Activated T-helper 1 cell treated with Interleukin-2 at 50 U/mL for 16 hours (primary cell): ENCODE measurements around the gene NDUFB7.
A peak's percentile ranks its signal among the peaks of the same experiment; 100 is the strongest.
"Not testable (repeated sequence)": the region's sequence is repeated elsewhere in the genome, so short reads cannot be mapped to it uniquely, and the experiment has no call there.

Experiments used
- DNase-seq: peaks from one replicate; pipeline ENCODE4 v3.0.0-alpha.2; 2020; ENCODE audit warnings: low read depth

NDUFB7 gene

DNA sequence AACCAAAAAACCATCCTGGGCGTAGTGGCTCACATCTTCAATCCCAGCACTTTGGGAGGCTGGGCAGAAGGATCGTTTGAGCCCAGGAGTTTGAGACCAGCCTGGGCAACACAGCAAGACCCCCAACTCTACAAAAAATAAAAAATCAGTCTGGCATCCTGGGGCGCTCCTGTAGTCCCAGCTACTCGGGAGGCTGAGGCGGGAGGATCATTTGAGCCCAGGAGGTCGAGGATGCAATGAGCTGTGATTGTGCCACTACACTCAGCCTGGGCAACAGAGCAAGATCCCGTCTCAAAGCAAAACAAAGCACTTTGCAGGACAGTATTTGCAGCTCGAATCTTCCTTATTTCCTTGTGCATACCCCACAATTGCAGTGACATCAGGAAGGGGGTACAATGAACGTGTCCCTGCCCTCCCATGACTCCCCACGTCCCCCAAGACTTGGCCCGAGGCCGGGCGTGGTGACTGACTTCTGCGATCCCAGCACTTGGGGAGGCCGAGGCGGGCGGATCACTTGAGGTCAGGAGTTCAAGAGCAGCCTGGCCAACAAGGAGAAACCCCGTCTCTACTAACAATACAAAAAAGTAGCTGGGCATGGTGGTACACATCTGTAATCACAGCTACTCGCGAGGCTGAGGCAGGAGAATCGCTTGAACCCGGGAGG lies 870 bp downstream of the NDUFB7 start:
- DNase-seq = no peak

DNA sequence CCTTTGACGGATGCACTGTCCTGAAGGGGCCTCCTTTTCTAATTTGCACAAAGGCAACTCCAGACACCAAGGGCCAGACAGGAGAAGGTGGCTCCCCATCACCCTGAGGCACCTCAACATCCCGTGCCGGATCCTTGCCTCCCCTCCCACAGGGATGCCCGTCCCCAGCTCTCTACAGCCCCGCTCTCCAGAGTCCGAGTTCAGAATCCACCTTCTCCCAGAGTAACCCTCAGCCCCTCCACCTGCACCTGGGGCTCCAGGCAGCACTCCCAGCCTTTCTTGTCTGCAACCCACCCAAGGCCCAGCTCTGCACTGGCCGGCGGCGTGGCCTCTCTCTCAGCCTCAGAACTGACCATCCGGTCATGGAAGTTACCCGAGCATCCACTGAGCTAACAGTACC lies 4.8 kb downstream of the NDUFB7 start:
- no peak for DNase-seq

DNA sequence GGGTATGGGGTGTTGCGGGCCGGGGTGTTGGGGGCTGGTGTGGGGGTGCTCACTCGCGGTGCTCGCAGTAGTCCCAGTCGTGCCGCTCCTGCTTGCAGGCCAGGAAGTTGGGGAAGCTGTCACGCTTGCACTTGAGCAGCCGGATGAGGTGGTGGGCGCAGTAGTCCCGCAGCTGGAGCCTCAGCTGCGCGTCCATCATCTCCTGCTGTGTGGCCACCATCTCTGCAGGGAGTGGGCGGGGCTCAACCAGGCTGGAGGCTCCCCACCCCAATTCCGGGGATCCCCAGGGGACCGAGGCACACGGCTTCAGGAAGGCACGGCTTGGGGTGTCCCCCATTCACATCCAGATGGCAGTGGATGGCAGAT lies 5.2 kb downstream of the NDUFB7 start:
- no peak for DNase-seq

DNA sequence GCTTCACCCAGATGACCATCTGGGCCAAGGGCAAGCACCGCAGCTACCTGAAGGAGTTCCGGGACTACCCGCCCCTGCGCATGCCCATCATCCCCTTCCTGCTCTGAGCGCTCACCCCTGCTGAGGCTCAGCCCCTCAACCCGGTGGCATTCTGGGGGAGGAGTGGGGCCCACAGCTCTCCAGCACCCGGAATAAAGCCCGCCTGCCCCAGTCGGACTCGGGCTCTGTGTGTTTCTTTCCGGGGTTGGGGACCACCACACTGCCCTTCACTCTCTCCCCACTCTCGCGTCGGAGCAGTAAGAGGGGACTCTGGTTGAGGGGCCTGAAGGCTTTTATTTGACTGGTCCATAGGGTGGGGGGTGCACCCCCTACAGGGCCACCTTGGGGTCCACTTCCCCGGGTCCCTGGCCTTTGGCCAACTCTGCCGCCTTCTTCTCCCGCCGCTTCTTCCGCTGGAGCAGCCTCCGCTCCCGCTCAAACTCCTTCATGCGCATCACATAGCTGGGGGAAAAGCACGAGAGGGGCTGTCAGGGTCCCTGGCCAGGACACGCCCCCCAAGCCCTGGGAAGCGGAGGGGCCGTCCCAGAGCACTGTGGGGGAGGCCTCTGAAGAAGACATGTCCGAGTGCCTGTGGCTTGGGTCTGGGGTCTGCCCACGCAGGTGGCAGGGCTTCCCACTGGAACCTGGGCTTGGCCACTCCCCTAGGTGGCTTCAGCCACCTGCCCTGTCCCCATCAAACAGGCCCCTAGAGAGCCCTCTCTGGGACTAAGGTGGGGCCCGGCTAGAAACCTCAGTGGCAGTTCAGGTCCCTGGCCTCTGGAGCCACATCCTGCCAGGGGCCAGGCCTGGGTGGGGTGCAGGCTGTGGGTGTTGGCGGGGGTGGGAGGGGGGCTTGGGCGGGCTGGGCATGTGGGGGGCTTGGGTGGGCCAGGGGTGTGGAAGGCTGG lies 5.8 kb downstream of the NDUFB7 start:
- no peak for DNase-seq

DNA sequence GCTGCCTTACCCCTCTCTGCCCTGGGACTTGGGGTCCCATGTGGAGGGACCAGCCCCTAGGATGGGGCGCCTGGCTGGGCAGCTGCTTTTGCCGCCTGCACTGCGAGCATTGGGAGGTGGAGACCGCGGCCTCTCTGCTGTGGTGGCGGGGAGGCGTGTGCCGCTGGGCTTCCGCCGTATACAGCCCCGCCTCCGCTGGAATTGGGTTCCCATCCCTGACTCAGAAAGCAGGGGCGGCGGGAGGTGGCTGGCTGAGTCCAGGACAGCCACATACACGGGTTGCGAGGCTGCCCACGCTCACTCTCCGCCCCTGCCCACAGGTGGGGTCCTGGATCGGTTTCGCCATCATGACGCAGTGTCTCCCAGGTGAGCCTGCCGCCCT lies 6.6 kb downstream of the NDUFB7 start:
- DNase-seq = no peak

DNA sequence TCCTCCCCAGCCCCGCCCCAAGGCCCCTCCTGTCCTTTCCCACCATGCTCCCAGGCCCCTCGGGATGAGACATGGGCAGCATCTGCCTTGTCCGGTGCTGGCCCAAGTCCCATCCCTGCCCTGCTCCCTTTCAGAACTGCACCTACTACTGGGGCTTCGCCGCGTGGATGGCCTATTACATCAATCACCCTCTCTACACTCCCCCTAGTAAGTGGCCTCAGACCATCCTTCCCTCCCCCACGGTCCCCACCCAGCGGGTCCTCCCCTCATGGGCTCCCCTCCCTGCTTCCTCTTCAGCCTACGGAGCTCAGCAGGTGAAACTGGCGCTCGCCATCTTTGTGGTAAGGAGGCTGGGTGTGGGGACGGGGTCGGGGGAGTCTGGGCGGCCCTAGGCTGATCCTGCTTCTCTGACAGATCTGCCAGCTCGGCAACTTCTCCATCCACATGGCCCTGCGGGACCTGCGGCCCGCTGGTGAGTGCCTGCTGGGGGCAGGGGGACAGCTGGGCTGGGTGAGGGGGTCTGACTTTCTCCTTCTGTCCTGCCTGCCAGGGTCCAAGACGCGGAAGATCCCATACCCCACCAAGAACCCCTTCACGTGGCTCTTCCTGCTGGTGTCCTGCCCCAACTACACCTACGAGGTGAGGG lies 7.1 kb downstream of the NDUFB7 start:
- DNase-seq = not testable (repeated sequence)

DNA sequence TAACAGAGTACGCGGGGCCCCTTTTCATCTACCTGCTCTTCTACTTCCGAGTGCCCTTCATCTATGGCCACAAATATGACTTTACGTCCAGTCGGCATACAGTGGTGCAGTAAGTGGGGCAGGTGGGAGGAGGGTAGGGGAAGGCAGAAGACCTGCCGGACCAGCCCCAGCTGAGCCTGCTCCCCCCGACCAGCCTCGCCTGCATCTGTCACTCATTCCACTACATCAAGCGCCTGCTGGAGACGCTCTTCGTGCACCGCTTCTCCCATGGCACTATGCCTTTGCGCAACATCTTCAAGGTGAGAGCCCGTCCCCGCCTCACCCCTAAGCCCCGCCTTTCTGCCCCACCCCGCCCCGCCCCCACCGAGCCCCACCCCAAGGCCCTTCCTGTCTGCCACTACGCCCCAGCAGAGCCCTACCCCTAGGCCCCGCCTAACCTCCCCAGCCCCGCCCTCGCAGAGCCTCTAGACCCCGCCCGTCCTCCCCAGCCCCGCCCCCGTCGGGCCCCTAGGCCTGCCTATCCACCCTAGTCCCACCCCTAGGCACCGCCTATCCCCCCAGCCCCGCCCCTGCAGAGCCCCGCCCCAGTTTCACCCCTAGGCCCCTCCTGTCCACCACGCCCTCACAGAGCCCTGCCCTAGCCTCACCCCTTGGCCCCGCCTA lies 7.7 kb downstream of the NDUFB7 start:
- DNase-seq = no peak

DNA sequence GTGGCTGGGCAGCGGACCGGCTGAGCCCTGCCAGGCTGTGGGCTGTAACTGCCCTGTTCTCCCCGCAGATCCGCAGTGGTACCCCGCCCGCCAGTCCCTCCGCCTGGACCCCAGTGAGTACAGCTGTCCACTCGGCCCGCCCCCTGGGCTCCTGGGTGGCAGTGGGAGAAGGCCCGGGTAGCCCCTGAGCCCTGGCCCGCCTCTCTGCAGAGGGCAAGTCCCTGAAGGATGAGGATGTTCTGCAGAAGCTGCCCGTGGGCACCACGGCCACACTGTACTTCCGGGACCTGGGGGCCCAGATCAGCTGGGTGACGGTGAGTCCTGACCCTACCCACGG lies 8.3 kb downstream of the NDUFB7 start:
- DNase-seq = no peak

DNA sequence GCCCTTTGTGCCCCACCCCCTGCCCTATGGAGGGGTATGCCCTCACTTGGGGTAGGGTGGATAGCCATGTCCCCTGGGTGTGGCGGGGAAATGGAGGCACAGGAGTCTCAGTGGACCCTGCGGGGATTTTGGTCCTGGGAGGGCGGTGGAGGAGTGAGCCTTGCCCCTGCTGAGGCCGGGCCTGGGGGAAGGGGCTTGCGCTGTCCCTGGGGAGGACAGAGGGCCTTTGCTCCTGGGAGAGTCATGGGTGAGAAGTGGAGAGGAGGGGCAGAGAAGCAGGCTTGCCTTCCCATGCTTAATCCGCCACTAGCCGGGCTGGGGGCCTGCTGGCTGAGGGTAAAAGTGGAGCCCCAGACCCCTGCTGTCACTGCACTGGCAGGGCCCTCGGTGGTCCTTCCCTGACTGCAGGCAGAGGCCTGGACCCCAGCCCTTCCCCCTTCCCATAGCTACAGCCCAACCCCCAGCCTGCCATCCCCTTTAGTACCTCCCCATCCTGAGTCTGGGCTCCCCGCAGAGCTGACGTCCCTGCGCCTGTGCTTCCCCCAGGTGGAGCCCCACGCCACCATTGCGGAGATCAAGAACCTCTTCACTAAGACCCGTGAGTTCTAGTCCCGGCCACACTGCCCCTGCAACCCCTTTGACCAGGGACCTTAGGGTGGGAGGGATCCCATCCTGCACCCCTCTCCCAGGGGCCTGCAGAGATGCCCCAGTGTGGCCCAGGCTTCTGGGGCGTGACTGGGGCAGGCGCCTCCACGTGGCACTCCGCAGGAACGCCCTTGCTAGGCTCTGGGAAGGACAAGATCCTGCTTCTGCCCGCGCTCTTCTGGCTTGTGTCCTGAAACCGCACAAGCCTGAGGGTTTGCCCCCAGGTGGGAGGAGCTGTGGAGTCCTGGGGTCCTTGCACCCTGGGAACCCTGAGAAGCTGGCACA lies 8.9 kb downstream of the NDUFB7 start:
- DNase-seq = no peak

DNA sequence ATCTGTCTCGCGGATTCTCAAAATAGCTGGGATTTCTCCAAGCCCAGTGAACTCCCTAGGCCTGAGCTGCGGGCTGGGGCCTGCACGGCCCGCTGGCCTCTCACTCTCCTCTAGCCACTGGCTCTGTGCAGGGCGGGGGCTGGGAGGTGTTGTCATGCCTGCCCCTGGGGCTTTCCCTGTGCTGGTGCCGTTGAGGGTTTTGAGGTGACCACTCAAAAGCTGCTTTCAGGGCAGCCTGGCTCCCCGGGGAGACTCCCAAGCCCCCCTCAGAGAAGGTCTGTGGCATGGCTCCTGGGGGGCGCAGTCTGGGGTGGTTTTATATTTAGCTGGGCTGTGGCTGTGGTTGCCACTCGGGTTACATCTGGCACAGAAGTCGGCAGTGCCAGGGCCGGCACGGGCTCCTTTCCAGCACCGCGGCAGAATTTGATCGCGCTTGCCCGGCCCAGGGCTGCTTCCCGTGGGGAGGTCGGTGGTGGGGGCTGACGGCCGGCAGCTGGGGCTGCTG lies 10.0 kb downstream of the NDUFB7 start:
- no peak for DNase-seq

DNA sequence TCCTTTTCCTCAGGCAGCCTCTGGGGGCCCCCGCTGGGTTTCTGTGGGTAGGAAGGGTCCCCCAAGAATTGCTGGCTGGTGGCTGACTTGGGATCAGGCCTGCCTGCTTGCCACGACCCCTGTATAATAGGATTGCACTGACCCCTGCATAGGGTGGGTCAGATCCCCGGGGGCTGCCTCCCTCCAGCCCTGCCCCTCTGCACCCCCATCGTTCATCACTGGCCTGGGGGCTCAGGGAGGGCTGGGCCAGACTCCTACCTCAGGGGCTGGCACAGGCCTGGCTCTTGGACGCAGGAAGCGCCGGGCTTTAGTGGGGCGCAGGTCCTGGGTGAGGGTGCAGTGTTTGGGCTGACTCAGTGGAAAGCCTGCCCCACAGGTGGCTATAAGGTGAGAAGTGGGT lies 10.6 kb downstream of the NDUFB7 start:
- no peak for DNase-seq

DNA sequence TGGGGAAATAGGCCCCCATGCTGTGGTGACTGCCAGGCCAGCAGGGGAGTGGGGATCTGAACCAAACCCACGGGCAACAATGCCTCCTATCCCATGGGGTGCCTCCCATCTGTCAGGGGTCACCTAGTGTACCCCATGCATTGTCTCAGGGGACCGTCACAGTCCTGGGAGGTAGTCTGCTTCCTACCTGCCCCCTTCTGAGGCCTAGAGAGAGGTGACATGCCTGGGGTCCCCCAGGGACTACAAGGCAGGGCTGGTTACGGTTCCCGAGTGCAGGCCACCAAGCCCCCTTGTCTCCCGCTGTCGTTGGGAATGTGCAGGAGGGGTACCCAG lies 11.1 kb downstream of the NDUFB7 start:
- DNase-seq = no peak

DNA sequence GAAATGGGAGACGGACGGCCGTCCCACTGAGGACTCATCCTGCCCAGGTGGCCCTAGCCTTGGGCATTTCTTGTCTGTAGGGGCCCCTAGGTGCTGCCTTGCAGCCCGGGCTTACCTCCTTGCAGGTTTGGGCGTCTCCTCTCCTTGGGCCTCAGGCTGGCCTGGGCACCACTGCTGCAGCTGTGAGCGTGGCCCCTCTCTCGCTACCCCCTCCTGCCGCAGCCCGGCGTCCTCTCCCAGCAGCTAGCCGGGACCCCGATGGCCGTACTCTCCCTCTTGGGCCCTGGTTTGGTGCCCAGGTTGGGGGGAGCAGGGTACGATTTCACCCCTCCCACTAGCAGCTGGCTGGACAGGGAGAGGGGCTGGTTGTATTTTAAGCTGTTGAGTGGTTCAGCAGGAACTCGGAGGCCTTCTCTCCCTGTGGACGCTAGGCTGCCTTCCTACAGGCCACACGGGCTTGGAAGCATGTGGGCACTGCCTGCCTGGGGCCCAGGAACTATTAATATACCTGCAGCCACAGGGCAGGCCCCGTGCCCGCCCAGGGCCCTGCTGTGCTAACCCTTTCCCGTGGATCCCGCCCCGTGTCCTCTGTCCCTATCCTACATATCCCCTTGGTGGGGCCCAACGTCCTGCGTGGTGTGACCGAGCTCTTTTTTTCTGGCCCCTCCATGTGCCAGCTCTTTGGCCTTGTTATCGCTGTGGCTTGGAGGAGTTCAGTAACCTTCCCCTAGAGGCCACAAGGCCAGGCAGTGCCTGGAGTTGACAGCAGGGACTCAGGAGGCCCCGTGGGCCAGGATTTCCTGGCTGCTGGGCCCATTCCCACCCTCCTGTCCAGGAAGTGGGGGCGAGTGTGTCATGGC lies 11.7 kb downstream of the NDUFB7 start:
- DNase-seq = no peak

DNA sequence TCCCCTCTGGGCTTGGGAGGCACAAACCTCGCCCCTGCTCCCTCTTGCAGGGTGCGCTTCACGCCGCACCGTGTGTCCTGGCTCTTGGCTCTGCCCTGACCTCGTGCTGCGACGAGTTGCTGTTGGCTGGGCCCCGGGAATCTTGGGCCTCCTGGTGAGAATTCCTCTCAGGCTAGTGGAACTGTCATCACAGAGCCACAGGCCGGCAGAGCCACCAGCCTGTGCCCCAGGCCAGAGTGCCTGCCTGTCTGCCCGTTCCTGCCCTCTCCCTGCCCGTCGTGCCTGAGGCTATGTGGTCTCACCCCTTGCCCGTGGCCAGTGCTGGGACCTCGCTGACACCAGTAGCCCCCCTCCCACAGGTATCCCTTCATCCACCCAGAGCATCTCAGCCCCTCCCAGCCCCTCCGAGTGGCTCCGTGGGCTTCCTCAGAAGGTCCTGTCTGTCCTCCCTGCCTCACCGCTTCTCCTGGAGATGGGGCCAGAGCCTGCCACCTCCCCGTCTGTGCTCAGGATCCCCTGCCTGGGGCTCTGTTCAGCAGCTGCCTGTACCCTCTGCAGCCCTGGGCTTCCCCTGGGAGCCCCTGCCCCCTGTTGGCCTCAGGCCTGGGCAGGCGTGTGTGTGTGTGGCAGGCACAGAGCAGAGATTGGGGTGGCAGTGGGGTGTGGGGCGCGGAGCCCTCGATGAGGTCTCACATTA lies 13.3 kb downstream of the NDUFB7 start:
- DNase-seq = no peak

DNA sequence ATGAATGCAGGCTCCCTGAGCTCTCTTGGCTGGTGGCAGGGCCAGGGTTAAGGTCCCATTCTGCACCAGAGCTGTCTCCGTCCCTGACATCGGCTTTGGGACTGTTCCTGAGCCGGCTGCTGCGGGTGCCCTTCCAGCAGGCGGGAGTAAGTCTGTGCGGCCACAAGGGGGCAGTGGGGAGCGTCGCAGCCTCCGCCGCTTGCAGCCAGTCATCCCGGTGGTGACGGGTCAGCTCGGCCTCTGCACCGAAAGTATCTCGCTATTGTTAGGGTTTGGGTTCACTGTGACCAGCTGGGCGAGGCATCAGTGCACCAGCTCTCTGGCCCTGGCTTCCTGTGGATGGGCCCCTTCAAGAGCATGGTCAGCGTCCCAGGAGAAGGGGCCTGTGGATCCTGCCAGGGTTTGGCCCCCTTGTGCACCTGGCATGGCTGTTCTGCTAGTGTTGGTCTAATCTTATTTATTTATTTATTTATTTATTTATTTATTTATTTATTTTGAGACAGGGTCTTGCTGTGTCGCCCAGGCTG lies 15.1 kb downstream of the NDUFB7 start:
- DNase-seq = peak; percentile 55

DNA sequence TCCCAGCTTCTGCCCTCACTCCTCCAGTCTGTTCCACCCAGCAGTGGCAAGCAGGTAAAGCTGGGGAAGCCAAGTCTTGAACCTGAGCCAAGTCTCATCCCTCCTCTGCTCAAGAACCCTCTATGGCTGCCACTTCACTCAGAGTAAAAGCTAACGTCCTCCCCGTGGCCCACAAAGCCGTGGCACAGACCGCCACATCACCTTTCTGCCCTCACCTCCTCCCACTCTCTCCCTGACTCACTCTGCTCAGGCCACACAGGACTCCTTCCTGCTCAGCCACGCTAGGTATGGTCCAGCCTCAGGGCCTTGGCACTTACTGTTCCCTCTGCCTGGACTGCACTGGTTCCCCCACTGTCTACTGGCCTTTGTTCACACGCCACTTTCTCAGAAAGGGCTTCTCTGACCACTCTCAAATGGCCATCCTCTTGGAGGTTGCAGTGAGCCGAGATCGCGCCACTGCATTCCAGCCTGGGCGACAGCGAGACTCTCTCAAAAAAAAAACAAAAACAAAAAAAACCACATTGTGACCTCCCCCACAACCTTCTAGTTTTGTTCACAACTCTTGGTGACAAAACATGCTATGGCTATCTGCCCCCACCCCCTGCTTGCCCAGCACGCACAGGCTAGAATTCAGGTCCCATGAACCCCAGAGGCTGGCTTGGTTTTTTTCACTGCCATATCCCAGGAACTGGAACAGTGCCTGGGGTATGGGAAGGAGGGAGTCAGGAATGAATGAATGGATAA lies 15.8 kb downstream of the NDUFB7 start:
- no peak for DNase-seq

DNA sequence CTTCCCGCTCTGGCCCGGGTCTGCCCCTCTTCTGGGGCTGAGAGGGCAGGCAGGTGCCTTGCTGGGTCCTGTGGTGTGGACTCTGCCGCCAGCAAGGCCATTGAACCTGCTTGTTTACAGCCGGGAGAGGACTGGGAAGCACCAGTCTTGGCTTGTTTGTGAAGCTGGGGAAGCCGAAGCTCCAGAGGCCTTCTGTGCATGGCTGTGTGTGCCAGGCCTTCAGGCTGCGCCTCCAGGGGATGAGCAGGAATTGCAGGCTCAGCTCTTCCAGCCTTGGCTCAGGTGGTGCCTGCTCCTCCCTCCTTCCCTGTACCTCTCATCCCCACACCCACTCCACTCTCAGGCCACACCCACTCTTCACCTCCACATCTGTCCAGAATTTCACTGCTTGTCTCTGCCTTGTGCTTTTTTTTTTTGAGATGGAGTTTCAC lies 17.5 kb downstream of the NDUFB7 start:
- no peak for DNase-seq

DNA sequence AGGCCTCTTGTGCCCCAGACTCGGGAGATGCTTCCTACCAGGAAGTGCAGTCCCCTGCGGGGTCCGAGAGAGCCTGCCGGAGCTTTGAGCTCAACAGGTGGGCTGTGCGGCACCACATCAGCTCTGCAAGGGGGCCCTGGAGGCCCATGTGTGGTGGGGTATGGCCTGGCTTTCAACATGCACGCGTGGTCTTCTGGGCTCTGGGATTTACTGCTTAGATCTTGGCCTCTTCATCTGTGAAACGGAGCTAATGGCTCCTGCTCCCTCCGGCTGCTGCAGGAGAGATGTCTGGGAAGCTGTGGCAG lies 18.0 kb downstream of the NDUFB7 start:
- no peak for DNase-seq
